Fibroblast of pulmonary artery (primary cell): ENCODE measurements around the gene MPLKIP.

Source experiments
- DNase-seq: peaks from one replicate; pipeline ENCODE4 v3.0.0-alpha.2; 2010; ENCODE audit warnings: low read depth
- H3K4me3 ChIP-seq: replicated peaks from 2 replicates; pipeline ENCODE4 v1.5.1; 2011; ENCODE audit warnings: low read depth, mild to moderate bottlenecking, control low read depth, low read length, moderate library complexity
- TF ChIP-seq, protein P1 (sequence below): IDR thresholded peaks from 2 replicates; pipeline ENCODE4 v1.5.1; 2011; ENCODE audit warnings: mild to moderate bottlenecking, control low read depth, low read length, inconsistent platforms; ENCODE audit errors: missing control alignments

Gene MPLKIP

DNA sequence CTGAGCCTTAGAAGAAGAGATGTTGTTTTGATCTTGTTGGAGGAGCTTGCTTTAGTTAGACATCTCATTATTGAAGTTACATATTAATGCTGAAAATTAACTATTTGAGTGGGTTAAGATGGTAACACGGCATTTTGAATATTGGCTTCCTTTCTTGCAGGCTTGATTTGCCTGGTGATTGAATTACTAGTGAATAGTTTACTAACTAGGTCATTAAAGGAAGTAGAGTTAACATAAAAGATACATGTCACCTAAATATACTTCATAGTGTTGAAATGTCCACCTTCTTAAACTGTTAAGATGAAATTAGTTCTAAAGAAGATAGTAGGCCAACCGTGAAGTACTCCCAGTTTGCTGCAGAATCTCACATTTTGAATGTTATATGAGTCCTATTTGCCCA, 18.5 kb downstream of the MPLKIP start:
- H3K4me3 ChIP-seq: no peak overlapping the region
- TF ChIP-seq, protein P1, sequence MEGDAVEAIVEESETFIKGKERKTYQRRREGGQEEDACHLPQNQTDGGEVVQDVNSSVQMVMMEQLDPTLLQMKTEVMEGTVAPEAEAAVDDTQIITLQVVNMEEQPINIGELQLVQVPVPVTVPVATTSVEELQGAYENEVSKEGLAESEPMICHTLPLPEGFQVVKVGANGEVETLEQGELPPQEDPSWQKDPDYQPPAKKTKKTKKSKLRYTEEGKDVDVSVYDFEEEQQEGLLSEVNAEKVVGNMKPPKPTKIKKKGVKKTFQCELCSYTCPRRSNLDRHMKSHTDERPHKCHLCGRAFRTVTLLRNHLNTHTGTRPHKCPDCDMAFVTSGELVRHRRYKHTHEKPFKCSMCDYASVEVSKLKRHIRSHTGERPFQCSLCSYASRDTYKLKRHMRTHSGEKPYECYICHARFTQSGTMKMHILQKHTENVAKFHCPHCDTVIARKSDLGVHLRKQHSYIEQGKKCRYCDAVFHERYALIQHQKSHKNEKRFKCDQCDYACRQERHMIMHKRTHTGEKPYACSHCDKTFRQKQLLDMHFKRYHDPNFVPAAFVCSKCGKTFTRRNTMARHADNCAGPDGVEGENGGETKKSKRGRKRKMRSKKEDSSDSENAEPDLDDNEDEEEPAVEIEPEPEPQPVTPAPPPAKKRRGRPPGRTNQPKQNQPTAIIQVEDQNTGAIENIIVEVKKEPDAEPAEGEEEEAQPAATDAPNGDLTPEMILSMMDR: no peak

GRCh38 chr7:40105879-40106473, 28.4 kb downstream of the MPLKIP start:
- TF ChIP-seq, protein P1: no peak
- H3K4me3 ChIP-seq: no peak overlapping the region
- peak; percentile 14 for DNase-seq

More for the DNA sequence above, 18.5 kb downstream of the MPLKIP start:
- no peak for DNase-seq

GRCh38 chr7:40102897-40103296, 31.5 kb downstream of the MPLKIP start:
- no peak overlapping the region for H3K4me3 ChIP-seq
- no peak for DNase-seq
- TF ChIP-seq, protein P1: no peak

DNA sequence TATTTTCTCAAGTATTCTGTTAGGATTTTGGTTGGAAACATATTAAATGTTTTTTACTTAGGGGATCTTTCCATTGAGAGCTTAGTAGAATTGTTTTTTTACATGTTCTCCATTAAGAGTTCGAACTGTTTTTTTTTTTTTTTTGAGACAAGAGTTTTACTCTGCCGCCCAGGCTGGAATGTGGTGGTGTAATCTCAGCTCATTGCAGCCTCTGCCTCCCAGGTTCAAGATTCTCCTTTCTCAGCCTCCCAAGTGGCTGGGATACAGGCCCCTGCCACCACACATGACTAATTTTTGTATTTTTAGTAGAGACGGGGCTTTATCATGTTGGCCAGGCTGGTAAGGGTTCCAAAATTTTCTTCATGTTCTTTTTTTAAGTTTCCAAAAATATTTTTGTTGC, 33.2 kb downstream of the MPLKIP start:
- TF ChIP-seq, protein P1: no peak
- DNase-seq: no peak
- no peak overlapping the region for H3K4me3 ChIP-seq

GRCh38 chr7:40099837-40100236, 34.6 kb downstream of the MPLKIP start:
- no peak for DNase-seq
- TF ChIP-seq, protein P1: no peak
- no peak overlapping the region for H3K4me3 ChIP-seq

DNA sequence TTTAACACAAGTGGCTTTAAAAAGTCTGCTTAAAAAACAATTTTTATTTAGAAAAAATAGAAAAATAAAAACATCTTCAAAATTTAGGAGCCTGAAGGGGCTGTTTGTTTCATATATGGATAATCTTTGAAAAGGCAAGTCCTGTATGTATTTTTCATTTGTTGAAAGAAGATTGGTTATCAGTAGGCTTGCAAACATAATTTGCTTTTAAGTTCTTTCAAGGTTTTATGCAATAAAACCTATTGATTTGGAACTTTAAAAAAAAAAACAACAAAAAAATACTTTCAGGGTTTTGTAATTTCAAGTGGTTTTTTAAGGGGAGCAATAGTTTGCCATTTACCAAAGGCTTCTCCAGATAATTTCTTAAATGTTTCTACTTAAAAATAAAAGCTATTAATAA, 35.6 kb downstream of the MPLKIP start:
- no peak overlapping the region for H3K4me3 ChIP-seq
- no peak for DNase-seq
- TF ChIP-seq, protein P1: no peak

DNA sequence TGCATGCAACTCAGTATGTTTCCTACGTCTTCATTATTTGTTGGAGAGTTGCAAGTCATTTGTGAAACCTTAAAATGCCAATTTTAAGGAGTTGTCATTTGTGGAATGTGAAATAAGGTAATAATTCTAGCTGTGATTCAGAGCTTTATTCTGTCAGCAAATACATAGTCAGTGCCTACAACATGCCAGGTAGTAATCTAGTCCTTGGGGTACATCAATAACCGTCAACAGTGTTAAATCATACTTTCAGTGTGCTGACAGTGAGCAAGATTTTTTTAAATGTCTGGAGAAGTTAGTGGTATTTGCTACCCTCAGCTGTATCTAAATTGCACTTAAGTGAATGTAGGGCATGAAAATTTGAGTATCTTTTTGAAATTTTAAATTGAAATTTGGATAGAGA, 36.7 kb downstream of the MPLKIP start:
- TF ChIP-seq, protein P1: no peak
- no peak for DNase-seq

More for the DNA sequence above, 36.7 kb downstream of the MPLKIP start:
- H3K4me3 ChIP-seq: no peak overlapping the region
